Measurements from ENCODE around the gene FAAP100. TPM values are rescaled to one million over a fixed set of nuclear protein-coding genes. Genes with fewer than 3 reads are reported as not detected.

The FAAP100 gene
- total RNA-seq, 1 donor from 2014 or later = 25.5 TPM

DNA sequence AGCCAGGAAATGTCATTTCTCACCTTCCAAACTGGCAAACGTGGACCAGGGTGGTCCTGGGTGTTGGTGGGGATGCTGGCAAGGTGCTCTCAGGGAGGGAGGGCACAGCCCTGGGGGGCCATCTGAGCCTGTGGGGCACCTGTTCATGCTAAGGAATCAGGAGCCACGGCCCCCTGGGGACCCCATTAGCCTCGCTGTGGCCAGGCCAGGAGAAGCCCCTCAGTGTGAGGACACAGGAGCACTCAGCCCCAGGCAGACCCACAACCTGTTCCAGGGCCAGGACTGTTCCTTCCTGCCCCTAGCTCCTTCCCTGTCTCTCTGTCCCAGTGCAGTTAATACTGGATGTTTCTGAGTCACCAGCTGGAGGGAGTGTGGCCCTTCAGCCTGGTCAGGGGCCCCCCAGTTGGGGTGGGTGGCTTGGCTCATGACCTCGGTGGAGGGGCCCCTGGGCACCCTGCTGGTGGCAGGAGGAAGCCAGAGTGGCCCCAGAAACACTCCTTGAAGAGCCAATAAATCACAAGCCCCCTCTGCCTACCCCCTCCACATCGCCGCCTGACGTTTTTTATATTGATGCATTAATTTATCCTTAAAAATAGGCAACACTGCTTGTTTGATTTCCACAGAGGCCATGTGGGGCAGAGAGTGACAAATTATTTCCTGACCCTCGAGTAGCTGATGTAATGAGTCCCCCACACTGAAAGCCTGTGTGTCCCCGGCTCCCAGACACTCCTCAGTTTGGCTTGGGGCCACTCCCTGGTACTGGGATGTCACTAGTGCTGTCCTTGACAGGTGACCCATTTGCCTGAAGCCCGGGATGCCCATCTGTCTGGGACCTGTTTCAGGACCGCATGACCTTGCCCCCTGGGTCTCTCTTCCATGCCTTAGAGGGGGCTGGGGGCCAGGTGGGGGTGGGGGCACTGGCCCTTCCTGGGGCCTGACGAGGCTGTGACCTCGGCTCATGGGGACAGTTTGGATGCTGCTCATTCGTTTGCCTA, 61.9 kb downstream of the FAAP100 start:
- DNase-seq (ENCODE audit: low spot score) = no peak

Other genes starting within 250 kb of the FAAP100 start
- gene BAHCC1, start 156.9 kb downstream of the FAAP100 start, total RNA-seq = 11.0 TPM
- 1,641 TPM for gene ACTG1, start 39.6 kb downstream of the FAAP100 start, total RNA-seq
- 0.39 TPM for gene FSCN2, start 24.0 kb downstream of the FAAP100 start, total RNA-seq
- gene NPLOC4, start 84.8 kb upstream of the FAAP100 start, total RNA-seq = 129 TPM
- gene TSPAN10, start 84.8 kb upstream of the FAAP100 start, total RNA-seq = 0.29 TPM
- gene PDE6G, start 104.2 kb upstream of the FAAP100 start, total RNA-seq = 1.3 TPM
- gene OXLD1, start 114.3 kb upstream of the FAAP100 start, total RNA-seq = 27.5 TPM
- gene CCDC137, start 114.4 kb upstream of the FAAP100 start, total RNA-seq = 11.9 TPM
- gene ARL16, start 131.4 kb upstream of the FAAP100 start, total RNA-seq = 25.0 TPM
- gene HGS, start 131.7 kb upstream of the FAAP100 start, total RNA-seq = 109 TPM
- 60.7 TPM for gene MRPL12, start 151.0 kb upstream of the FAAP100 start, total RNA-seq
- gene SLC25A10, start 159.9 kb upstream of the FAAP100 start, total RNA-seq = 17.0 TPM

Data from mesenteric fat pad (tissue), 1 donor.